Measurements from ENCODE around the gene MAGI2.

Gene MAGI2

DNA sequence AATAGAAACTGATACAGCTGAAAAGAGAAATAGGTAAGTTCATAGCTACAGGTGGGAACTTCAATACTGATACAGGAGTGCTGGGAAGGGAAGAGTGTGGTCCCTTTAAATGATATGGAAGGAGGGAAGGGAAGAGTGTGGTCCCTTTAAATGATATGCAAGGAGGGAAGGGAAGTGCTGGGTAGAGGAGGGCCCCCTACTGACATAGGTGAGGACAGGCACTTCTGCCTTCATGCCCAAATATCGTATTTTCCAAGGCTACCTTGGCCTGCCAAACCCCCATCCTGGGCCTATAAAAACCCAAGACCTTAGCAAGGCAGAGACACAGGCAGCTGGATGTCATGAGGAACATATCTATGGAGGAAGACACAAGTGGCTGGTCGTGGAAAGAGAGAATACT is 92.3 kb downstream of the MAGI2 start:
- DNase-seq, result no peak

DNA sequence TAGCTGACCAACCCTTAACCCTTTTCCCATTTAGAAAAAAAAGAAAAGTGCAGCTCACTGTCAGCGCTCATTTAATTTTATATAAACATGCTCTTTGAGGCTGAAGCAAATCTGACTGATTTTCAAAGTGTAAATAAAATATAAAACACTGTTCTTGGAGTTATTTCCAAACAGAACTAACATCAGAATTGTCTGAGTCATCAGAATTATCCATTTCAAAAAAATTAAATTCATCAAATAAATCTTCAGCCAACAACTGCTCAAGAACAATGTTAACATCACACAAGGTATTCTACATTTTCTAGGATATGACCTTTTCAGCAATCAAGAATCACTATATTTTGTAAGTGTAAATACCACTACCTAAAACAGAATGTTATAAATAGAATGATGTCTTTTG is 93.6 kb downstream of the MAGI2 start:
- no peak for DNase-seq

DNA sequence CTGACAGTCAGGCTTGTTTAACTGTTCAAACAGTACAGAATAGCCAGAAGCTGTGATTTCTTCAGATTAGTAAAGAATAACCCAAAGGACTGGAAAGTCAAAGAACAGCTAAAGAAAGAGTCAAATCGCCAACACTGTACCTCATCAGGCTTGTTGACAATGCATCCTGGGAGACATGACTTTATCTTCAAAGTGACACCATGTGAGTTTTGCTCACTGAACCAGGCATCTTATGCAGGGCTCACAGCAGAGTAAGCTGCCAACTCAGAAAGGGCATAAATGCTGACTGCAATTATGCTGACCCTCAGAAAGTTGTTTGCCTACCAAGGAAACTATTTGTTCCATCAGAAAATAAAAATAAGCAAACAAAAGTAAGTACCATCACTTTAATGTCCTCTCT is 96.4 kb downstream of the MAGI2 start:
- DNase-seq, result no peak

DNA sequence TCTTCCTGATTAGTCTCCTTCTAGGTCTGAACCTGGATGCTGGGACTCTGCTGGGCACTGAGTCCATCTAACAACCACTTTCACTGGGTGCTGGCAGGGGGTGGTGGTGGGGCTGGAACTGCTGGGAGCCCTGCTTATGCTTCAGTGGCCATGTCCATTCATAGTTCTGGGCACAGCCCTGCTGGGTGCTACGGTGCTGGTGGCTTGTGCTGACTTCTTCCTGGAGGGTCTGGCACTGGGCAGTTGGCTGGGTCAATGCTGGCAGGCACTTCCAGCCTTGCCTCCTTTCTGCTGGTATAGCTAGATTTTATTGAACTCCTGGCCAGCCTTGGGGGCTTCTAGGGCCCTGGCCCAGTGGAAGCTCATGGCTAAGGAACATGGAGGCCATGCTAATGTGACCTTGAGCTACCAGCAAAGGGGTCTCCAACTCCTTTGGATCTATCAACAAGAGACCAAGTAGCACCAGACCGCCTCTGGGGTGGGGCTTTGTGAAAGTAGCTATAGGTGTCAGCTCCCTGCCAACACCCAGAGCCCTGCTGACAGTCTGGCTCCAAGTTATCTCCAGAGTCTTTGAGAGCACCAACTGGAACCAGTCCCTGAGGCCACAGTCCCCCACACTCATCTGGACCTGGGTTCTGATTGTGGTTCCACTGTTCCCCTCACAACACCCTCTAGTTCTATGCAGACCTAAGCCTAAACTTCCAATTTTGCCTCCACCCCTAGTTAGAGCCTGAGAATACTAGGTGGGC is 99.6 kb downstream of the MAGI2 start:
- no peak for DNase-seq

DNA sequence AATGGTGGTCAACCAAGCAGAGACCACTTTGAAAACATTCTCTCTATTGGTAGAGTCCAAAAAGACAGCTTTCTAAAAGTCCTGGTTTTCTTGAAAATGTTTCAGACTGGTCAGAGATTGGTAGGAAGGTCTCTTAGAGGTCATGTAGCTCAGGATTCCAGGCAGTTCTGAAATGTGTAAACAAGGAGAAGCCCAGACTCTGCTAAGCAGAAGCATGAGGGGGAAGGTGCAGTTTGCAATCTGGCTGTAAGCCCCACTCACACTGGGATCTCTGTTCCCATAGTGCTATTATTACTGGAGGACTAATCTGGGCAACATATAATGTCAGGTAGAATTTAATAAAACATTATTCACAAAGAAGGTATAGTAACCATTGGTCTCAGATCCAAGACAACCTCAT is 101.1 kb downstream of the MAGI2 start:
- DNase-seq, result no peak

DNA sequence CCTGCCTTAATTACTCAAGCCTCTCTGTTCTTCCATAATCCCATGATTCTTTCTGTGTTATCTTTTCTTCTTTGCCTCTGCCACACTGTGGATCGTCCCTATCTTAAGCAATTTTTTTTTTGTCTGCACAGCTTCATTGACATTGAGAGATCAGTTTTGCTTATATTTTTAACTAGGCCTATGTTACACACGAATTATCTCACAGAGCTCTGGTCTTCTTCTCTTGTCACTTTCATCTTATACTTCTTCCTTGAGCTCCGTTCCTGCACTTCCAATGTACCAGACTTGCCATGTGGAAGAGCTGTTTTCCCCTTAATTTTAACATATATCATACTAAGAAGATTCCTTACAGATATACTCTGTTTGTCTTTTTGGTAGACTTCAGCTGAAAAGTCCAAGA is 106.1 kb downstream of the MAGI2 start:
- DNase-seq, result no peak

DNA sequence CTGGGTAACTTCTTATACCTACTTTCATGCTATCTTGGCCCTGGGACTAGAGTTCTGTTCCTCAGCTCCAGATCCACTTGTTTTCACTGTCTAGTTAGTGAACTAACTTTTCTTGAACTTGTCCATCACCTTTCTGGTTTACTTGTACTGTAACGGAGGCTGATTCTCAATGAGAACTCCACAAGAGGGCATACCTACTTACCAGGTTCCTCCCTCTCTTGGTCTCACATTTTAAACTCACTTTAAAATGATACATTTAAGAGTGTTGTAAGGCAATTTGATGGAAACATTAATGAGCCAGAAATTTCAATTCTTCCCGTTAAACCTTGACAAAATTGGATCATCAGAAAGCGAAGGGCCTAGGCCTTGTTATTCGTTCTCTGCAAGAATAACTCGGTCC is 111.6 kb downstream of the MAGI2 start:
- DNase-seq, result no peak

DNA sequence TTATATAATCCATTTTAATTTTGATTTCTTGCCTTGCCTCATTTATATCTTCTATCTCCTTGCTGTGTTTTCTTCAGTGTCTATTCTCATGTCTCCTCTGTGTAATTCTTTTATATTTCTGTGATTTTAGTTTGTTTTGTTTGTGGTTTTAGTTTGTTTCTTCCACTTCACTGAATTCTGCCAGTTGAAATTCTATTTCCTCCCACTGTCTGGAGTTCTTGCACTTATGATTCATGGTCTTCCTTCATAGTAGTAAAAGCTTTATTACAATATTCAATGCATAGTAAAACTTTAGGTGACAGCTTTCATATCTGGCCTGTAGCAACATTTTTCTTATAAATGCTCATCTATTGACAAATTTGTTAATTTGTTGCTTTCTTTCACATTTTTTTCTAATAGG is 113.3 kb downstream of the MAGI2 start:
- DNase-seq, result no peak

DNA sequence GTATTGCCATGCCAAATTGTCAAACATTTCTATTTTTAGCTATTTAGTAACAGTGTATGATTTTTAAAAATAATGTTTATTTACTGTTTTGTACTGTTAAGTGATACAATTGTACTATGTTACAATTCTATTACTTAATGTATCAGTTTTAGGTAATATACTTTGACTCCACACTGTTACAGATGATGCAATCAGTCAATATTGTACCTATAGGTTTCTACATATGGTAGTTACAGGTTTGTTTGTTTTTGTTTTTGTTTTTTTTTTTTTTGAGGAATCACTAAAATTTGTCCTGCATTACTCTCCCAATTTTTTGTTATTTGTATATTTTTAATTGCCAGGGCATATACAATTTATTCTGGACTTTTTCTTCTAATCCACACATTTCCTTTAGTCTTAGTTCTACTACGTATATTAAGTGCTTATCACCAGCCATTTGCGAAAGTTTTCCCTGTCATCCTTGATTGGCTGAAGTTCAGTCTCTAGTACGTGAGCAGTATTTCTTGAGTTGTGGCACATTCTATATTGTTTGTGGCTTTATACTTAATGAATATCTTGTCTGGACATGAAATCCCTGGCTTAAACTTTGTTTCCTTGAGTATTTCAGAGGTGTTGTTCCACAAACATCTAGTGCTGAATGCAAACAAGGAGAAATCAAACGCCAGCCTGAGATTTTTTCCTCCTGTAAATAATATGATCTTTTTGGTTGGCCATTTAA is 114.1 kb downstream of the MAGI2 start:
- DNase-seq, result no peak

DNA sequence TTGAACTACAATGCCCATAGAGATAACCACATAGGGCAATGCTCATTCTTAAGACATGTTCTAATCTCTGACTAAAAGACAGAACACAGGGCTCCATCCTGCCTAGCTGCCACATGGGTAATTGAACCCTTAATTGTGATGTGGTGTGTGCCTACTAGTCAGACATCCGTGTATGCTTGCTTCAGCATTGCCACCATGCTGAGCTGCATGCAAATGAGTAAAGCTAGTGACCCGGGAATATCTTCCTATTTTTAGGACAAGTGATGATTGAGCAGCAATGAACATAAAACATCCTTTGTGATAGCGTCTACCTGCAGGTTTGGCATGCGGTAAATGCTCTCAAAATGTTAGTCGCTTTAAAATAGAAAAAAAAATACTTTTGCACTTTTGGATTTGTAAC is 115.8 kb downstream of the MAGI2 start:
- DNase-seq, result no peak

DNA sequence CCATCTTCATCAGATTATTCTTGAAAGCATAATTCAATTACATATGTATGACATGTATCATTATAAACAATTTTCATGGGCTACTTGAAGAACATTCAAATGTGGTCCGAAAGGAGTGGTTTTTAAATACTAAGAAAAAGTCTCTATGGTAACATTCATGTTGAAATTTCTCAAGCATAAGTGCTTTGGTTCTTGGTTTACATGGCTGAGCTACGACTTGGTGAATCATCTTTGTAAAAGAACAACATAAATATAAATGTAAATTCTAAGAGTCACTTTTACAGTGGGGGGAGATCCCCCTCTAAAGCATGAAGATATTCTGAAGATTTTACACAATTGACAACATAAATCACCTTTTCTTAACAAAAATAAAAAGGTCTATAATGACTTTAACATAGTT is 118.6 kb downstream of the MAGI2 start:
- DNase-seq, result no peak

DNA sequence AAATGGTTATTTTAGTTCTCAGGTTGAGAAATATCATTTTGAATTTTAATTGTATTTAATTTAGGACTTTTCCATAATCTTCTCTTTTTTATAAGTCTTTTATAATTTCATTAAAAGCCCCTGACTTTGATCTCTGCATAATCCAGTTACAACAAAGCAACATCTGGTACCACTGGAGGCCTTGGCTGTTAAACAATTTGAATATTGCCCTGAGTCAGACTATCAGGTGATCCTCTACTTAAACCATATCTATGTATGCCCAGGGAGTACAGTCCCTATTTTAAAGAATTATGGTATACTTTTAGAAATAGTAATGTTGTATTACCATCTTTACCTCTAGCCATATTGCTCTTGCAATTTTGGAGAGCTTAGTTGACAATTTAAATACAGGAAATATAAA is 119.1 kb downstream of the MAGI2 start:
- DNase-seq, result no peak

DNA sequence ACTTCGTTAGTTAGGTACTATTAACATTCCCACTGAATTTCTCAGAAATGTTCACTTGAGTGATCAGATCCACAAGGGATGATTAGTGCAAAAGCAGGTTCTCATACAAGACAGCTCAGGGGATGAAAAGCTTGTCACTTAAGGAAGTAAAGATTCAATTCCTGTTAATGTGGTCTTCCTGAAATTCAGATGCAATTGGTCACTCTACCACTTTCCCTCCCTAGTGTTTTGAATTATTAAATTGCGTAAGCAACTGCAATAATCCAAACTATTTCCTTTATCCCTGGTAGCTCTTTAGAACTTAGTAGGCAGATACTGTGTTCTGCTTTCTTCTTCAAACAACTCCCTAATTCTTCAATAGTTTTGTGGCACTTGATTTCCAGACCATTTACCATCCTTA is 121.4 kb downstream of the MAGI2 start:
- DNase-seq, result no peak

DNA sequence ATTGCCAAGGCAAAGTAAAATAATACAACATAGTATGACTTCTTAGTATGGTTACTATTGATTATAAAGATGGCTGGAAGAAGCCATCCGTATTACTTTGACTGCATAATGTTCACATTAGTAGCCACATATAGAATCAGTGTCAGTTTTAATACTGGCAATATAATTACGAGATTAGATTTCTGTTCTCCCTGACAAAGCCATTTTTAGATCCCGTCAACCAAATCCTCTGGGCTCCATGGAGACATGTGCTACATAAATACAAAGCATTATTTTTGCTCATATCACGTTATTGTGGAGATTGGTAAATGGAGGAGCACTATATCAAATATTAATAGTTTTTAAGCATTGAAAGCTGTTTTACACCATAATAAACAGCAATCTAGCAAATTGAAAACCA is 124.0 kb downstream of the MAGI2 start:
- DNase-seq, result no peak

DNA sequence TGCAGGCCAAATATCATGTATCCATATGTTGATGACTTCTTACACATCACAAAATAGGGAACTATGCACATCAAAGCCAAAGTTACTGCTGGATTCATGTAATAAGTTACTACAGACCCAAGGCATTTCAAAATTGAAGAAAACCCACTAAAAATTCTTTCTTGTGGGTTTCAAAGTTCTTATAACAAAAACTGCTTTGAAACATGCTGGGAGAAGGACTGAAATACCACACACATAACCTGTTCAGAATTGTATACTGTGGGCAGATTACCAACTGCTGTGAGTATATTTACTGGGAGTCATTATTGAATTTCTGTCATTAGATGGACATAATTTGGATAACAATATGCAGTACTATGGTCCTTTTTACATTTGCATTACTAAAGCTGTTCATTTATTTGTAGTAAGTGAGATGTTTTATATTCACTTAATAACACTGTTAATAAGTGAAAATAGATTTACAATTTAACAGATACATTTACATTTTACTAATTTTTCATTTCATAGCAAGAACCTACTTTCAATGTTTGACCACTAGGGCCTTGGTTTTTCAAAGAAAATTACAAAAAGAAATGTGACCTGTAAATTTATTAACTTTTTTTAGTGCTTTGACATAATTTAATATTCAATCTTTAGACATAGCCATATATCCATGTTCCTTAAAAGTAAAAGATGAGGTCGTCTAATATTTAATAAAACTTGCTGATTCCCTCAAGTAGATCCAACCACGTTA is 132.6 kb downstream of the MAGI2 start:
- no peak for DNase-seq

DNA sequence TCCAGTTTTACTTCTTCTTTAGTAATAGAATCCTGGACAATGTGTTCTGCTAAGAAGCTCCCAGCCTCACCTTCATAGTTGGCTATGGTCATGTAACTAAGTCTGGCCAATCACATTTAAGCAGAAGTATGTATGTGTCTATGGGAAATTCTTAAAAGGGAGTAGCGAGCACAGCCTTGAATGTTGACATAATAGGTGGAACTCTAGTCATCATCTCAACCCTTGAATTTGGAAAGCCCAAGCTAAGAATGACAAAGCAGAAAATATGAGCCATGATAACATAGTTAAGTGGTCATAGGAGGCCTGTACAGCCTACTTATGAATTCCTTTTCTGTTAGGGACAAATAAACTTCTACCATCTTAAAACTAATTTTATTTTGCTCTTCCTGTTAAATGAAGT is 134.1 kb downstream of the MAGI2 start:
- no peak for DNase-seq

DNA sequence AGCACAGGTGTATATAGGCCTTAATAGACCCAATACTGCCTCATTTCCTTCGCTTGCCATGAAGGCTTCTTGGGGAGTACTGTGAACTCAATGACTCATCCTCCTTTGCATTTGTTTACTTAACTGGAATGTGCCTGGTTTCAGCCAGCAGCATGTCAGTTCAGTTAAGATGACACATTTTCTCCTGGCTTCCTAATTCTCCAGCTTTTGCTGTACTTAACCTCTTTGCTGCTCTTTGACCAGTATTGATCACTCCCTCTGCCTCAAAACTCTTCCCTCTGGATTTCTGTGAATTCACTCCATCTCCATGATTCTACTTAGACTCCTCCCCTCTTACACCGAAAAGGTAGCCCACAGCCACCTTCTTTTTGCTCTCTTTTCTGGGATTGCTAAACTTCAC is 135.7 kb downstream of the MAGI2 start:
- DNase-seq, result no peak

DNA sequence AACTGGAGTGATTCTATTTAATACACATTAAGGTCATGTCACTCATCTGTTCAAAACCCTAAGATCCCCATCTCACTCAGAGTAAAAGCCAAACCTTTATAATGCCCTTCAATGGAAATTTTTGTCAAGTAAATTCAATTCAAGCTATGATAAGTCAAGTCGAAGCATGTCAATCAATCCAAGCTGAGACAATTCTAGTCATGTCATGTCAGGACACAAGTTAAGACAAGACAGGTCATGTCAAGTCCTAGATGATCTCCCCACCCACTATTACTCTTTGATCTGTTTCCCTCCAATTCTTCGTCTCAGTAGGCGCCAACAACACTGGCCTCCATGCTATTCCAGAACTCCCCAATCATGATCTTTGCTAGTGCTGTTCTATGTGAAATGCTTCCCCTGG is 141.4 kb downstream of the MAGI2 start:
- no peak for DNase-seq

DNA sequence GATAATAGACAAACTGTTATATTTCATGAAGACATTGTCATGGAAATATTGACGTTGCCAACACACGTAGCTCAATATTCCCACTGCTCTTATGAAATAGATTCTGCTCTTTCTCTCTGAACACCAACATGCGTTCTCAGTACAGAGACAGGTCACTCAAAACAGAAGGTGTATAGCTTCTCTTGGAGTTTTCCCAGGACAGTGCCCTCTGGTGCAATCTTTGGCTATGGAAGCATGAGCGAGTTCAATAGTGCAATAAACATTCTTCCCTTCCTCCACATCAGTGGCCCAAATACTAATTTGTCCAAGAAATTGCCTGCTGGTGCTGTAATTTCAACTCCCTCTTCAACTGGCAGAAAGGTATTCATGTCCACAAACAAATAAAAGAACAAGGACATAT is 145.3 kb downstream of the MAGI2 start:
- DNase-seq, result no peak

DNA sequence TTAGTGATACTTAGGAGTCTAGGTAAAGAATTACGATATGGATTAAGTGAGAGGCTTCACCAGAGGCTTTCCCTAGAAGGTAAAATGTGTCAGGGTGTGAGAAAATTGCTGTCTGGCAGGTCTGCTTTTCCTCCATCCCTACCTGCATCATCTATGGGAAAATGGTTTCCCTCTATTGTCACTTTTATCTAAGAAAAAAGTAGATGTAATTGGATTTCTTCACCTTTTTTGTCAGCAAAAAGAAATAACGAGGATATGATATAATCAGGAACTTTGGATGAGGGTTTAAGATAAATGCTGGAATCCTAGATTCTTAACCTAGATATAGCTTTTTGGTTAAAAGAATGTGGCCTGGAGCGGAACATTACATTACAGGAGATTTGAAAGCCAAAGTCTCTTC is 146.1 kb downstream of the MAGI2 start:
- DNase-seq, result no peak

DNA sequence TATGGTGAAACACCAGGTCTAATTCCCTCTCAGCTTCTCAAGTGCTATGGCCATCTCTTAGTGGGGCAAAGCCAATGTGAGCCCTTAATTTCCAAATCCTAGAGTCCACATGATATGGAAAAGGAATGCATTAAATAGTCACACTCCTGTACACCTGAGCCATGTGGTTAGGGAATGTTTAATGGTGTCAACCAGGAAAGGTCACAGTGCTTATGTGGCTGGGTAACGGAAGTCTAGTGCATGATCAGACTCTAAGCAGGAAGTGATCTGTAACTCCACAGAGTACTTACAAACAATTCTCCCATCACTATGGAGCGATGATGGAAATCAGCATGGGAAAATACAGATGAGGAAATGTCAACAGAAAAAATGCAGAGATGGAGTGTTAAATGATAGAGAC is 148.8 kb downstream of the MAGI2 start:
- DNase-seq, result no peak

DNA sequence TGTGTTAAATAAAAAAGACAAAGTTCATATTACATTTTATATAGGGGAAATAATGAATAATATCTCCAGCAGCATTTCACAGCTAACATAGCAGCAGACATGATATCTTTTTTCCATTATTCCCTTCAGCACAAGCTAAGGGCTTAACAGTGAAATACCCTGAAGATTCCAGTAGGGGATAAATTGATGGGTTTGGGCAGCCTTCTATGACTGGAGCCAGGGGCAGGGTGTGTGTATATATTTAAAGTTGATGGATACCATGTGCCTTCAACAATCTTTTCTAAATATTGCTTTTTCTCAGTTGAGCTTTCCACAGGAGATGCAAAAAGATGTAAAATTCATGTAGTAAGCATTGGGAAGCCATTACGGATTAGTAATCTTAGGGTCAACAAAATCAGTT is 151.2 kb downstream of the MAGI2 start:
- DNase-seq, result no peak

DNA sequence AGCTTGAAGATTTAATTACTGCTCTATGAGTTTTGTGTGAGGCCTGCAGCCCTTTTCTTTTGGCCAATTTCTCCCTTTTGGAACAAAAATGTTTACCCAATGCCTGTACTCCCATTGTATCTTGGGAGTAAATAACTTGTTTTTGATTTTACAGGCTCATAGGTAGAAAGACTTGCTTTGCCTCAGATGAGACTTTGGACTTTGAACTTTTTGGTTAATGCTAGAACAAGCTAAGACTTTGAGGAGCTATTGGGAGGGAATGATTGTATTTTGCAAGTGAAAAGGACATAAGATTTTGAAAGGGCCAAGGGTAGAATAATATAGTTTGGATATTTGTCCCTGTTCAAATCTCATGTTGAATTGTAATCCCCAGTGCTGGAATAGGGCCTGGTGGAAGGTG is 152.0 kb downstream of the MAGI2 start:
- no peak for DNase-seq

DNA sequence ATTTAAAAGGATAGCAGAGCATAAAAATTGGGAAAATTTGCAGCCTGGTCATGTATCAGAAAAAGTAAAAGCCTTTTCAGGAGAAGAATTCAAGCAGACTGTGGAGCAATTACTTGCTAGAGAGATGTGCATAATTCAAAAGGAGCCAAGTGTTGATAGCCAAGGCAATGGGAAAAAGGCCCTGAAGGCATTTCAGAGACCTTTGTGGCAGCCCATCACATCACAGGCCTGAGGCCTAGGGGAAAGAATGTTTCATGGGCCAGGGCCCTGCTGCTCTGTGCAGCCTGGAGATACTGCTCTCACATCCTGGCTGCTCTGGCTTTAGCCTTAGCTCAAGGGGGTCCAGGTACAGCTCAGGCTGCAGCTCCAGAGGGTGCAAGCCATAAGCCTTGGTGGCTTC is 152.9 kb downstream of the MAGI2 start:
- no peak for DNase-seq

Data from activated T-cell treated with anti-CD3 and anti-CD28 coated beads, Interleukin-2, amount 50 U/mL, for 1 hour (primary cell).